T-cell (primary cell): ENCODE data around the gene TRPC4. TPM values are rescaled to one million over a fixed set of nuclear protein-coding genes. Genes with fewer than 3 reads are reported as not detected.

ENCODE experiments used
- ATAC-seq, 4 experiments: fragments of 200-7000 bp in 3 of 4; fragments of 150-1000 bp in 1 of 4; cut with Tn5 transposase; replicated peaks in 1 of 4; 1 replicate in 3 of 4; 2 replicates in 1 of 4; pipeline ENCODE4 v1.10.0; 2021; ENCODE audit warnings: moderate library complexity in 3 of 4, mild to moderate bottlenecking in 2 of 4, moderate number of reproducible peaks in 1 of 4
- CTCF ChIA-PET, 2 donors: fragments of 300-600 bp; sonication (Branson Sonifier 250); formaldehyde crosslinking; loops; one replicate each; lab custom pipeline; 2022; ENCODE audit warnings: antibody characterized with exemption in 2 of 2; lab: Charles Lee
- POLR2A ChIA-PET, 2 donors: fragments of 300-600 bp; sonication (Branson Sonifier 250); formaldehyde crosslinking; loops; one replicate each; lab custom pipeline; 2022; ENCODE audit warnings: antibody characterized with exemption in 2 of 2; lab: Charles Lee
- DNase-seq, 35 experiments: peaks; one replicate each; pipeline versions ENCODE4 v3.0.0 to v3.0.0-alpha.2; 2013 to 2023
- H3K27ac ChIP-seq: one replicate; pipeline ENCODE4 v1.5.1; 2013; ENCODE audit warnings: low read length
- H3K27me3 ChIP-seq, 2 experiments: replicated peaks in 1 of 2; 1 replicate in 1 of 2; 2 replicates in 1 of 2; pipeline versions ENCODE4 v1.6.1 to v1.7.0; 2013; ENCODE audit warnings: low read length in 1 of 2, mixed read lengths in 1 of 2; ENCODE audit not compliant: control insufficient read depth in 2 of 2, insufficient read depth in 2 of 2; ENCODE audit errors: extremely low read depth in 1 of 2
- H3K36me3 ChIP-seq, 2 donors: 1 replicate in 1 of 2; 2 replicates in 1 of 2; pipeline versions ENCODE4 v1.6.1 to v1.7.0; 2013; ENCODE audit warnings: low read length in 1 of 2; ENCODE audit not compliant: control insufficient read depth in 2 of 2, insufficient read depth in 1 of 2; ENCODE audit errors: extremely low read depth in 1 of 2
- H3K4me1 ChIP-seq, 2 experiments: 1 replicate in 1 of 2; 2 replicates in 1 of 2; pipeline versions ENCODE4 v1.6.1 to v1.7.0; 2013; ENCODE audit warnings: low read length in 2 of 2, mixed read lengths in 1 of 2; ENCODE audit not compliant: insufficient read depth in 2 of 2, control insufficient read depth in 1 of 2; ENCODE audit errors: extremely low read depth in 1 of 2
- H3K4me3 ChIP-seq, 2 donors: 1 replicate in 1 of 2; 2 replicates in 1 of 2; pipeline versions ENCODE4 v1.5.1 to v1.7.0; 2013; ENCODE audit warnings: mild to moderate bottlenecking in 2 of 2, low read length in 1 of 2, moderate library complexity in 1 of 2; ENCODE audit not compliant: control insufficient read depth in 1 of 2; ENCODE audit errors: extremely low read depth in 1 of 2
- H3K9me3 ChIP-seq: 2 replicates; pipeline ENCODE4 v1.7.0; 2013
- H3K27ac Mint-ChIP-seq, 2 donors: one replicate each; pipeline ENCODE4 v1.8.0; 2020 to 2021; ENCODE audit warnings: mild to moderate bottlenecking in 2 of 2, mixed read lengths in 2 of 2
- H3K27me3 Mint-ChIP-seq, 2 donors: one replicate each; pipeline ENCODE4 v1.8.0; 2021 to 2022; ENCODE audit warnings: mixed read lengths in 2 of 2
- H3K36me3 Mint-ChIP-seq: one replicate; pipeline ENCODE4 v1.8.0; 2021; ENCODE audit warnings: mixed read lengths
- H3K4me1 Mint-ChIP-seq, 3 donors: one replicate each; pipeline ENCODE4 v1.8.0; 2020 to 2022; ENCODE audit warnings: mixed read lengths in 3 of 3, mild to moderate bottlenecking in 1 of 3
- H3K4me3 Mint-ChIP-seq, 3 donors: one replicate each; pipeline ENCODE4 v1.8.0; 2020 to 2022; ENCODE audit warnings: mild to moderate bottlenecking in 3 of 3, mixed read lengths in 3 of 3, moderate library complexity in 3 of 3
- H3K9me3 Mint-ChIP-seq, 3 donors: one replicate each; pipeline ENCODE4 v1.8.0; 2020 to 2022; ENCODE audit warnings: mixed read lengths in 3 of 3
- WGBS: methylation state at CpG from one replicate; pipeline ENCODE4 v1.1.5; 2013; ENCODE audit warnings: missing lambda C conversion rate; ENCODE audit not compliant: insufficient coverage; 5-methylcytosine and 5-hydroxymethylcytosine counted together
- total RNA-seq, 35 experiments: library from RNA in 6 of 35; stranded (reverse) in 6 of 35; fragments of 120-200 nt in 1 of 35; gene quantifications; one replicate each; pipeline versions ENCODE4 v1.2.1 to v1.2.4 and lab custom pipeline; 2013 to 2026

TRPC4 gene
- total RNA-seq, 5 donors from 2014 or later (not counting 1 experiment from before 2014, with no cell fraction given): not detected

- Mint-ChIP-seq H3K27ac (no peak overlapping the region), H3K4me1 (no peaks in the 10 kb centered on the region), H3K27me3 (no peaks in the 10 kb centered on the region), H3K36me3 (no peaks in the 10 kb centered on the region), H3K9me3 (peaks cover 3 to 13% (median 5%) of the 10 kb centered on the region in 3 donors), H3K4me3 (no peak overlapping the region)
- DNase-seq (no peak), ATAC-seq (no peak)
- Histone ChIP-seq H3K4me1 (no peaks in the 10 kb centered on the region), H3K4me3 (no peak overlapping the region), H3K27ac (no peak overlapping the region), H3K27me3 (no peaks in the 10 kb centered on the region), H3K9me3 (no peaks in the 10 kb centered on the region), H3K36me3 (no peaks in the 10 kb centered on the region)
- CTCF ChIA-PET: no interaction called here
- 63% methylated on average over 3 of the region's 4 CpGs for WGBS
- POLR2A ChIA-PET: no interaction called here
Measured at GRCh38 chr13:37701972-37702371, 167.6 kb downstream of the TRPC4 start.

- no peaks in the 10 kb centered on the region for H3K4me1 Mint-ChIP-seq
- CTCF ChIA-PET: no interaction called here
- Histone ChIP-seq H3K27me3 (no peaks in the 10 kb centered on the region), H3K4me1 (no peaks in the 10 kb centered on the region), H3K4me3 (no peak overlapping the region), H3K9me3 (no peaks in the 10 kb centered on the region), H3K27ac (no peak overlapping the region), H3K36me3 (no peaks in the 10 kb centered on the region)
- POLR2A ChIA-PET: no interaction called here
- ATAC-seq (no peak), DNase-seq (no peak)
- no peak overlapping the region for H3K27ac Mint-ChIP-seq
- H3K36me3 Mint-ChIP-seq: no peaks in the 10 kb centered on the region
- H3K4me3 Mint-ChIP-seq: no peak overlapping the region
- WGBS: 0% methylated on average over 1 of the region's 4 CpGs
- peaks cover 3 to 15% (median 5%) of the 10 kb centered on the region in 3 donors for H3K9me3 Mint-ChIP-seq
- H3K27me3 Mint-ChIP-seq: no peaks in the 10 kb centered on the region
Measured at GRCh38 chr13:37701306-37701705, 168.3 kb downstream of the TRPC4 start.

GRCh38 chr13:37700887-37701286, 168.7 kb downstream of the TRPC4 start:
- Histone ChIP-seq H3K9me3 (no peaks in the 10 kb centered on the region), H3K4me1 (no peaks in the 10 kb centered on the region), H3K36me3 (no peaks in the 10 kb centered on the region), H3K4me3 (no peak overlapping the region), H3K27me3 (no peaks in the 10 kb centered on the region), H3K27ac (no peak overlapping the region)
- CTCF ChIA-PET: no interaction called here
- Mint-ChIP-seq H3K4me3 (no peak overlapping the region), H3K27me3 (no peaks in the 10 kb centered on the region), H3K36me3 (no peaks in the 10 kb centered on the region), H3K27ac (no peak overlapping the region), H3K4me1 (no peaks in the 10 kb centered on the region), H3K9me3 (peaks cover 3 to 15% (median 4%) of the 10 kb centered on the region in 3 donors)
- DNase-seq (no peak), ATAC-seq (no peak)
- no CpG with 5 or more reads among the region's 2 CpGs for WGBS
- POLR2A ChIA-PET: no interaction called here

- no peak for ATAC-seq
- Histone ChIP-seq H3K27ac (no peak overlapping the region), H3K4me3 (no peak overlapping the region), H3K4me1 (no peaks in the 10 kb centered on the region), H3K9me3 (no peaks in the 10 kb centered on the region), H3K36me3 (no peaks in the 10 kb centered on the region), H3K27me3 (no peaks in the 10 kb centered on the region)
- H3K4me3 Mint-ChIP-seq: no peak overlapping the region
- WGBS: 67% methylated on average over 1 of the region's 3 CpGs
- POLR2A ChIA-PET: no interaction called here
- H3K27me3 Mint-ChIP-seq: no peaks in the 10 kb centered on the region
- H3K27ac Mint-ChIP-seq: no peak overlapping the region
- CTCF ChIA-PET: no interaction called here
- no peak for DNase-seq
- H3K9me3 Mint-ChIP-seq: peaks cover 0 to 11% (median 2%) of the 10 kb centered on the region in 3 donors
- no peaks in the 10 kb centered on the region for H3K4me1 Mint-ChIP-seq
- H3K36me3 Mint-ChIP-seq: no peaks in the 10 kb centered on the region
Measured at GRCh38 chr13:37695200-37695599, 174.4 kb downstream of the TRPC4 start.

- Mint-ChIP-seq H3K4me1 (no peaks in the 10 kb centered on the region), H3K27me3 (no peaks in the 10 kb centered on the region), H3K9me3 (peaks cover 0 to 3% (median 2%) of the 10 kb centered on the region in 3 donors), H3K4me3 (no peak overlapping the region), H3K27ac (no peak overlapping the region), H3K36me3 (no peaks in the 10 kb centered on the region)
- H3K4me3 ChIP-seq: no peak overlapping the region
- H3K9me3 ChIP-seq: no peaks in the 10 kb centered on the region
- ChIA-PET CTCF (no interaction called here), POLR2A (no interaction called here)
- no peaks in the 10 kb centered on the region for H3K36me3 ChIP-seq
- DNase-seq (no peak), ATAC-seq (no peak)
- H3K4me1 ChIP-seq: no peaks in the 10 kb centered on the region
- WGBS: no CpG with 5 or more reads among the region's 5 CpGs
- no peak overlapping the region for H3K27ac ChIP-seq
- no peaks in the 10 kb centered on the region for H3K27me3 ChIP-seq
Measured at GRCh38 chr13:37690361-37690760, 179.2 kb downstream of the TRPC4 start.

GRCh38 chr13:37686501-37686900, 183.1 kb downstream of the TRPC4 start:
- ChIA-PET POLR2A (no interaction called here), CTCF (no interaction called here)
- Histone ChIP-seq H3K27ac (no peak overlapping the region), H3K4me3 (no peak overlapping the region), H3K27me3 (no peaks in the 10 kb centered on the region), H3K36me3 (no peaks in the 10 kb centered on the region), H3K9me3 (no peaks in the 10 kb centered on the region), H3K4me1 (no peaks in the 10 kb centered on the region)
- no CpG with 5 or more reads among the region's 2 CpGs for WGBS
- no peaks in the 10 kb centered on the region for H3K4me1 Mint-ChIP-seq
- ATAC-seq (no peak), DNase-seq (no peak)
- no peaks in the 10 kb centered on the region for H3K36me3 Mint-ChIP-seq
- H3K27me3 Mint-ChIP-seq: no peaks in the 10 kb centered on the region
- no peak overlapping the region for H3K4me3 Mint-ChIP-seq
- H3K9me3 Mint-ChIP-seq: peaks cover 0 to 3% (median 2%) of the 10 kb centered on the region in 3 donors
- H3K27ac Mint-ChIP-seq: no peak overlapping the region

GRCh38 chr13:37685206-37685605, 184.4 kb downstream of the TRPC4 start:
- CTCF ChIA-PET: no interaction called here
- Mint-ChIP-seq H3K27ac (no peak overlapping the region), H3K27me3 (no peaks in the 10 kb centered on the region), H3K4me1 (no peaks in the 10 kb centered on the region), H3K36me3 (no peaks in the 10 kb centered on the region), H3K4me3 (no peak overlapping the region), H3K9me3 (peaks cover 0 to 3% (median 2%) of the 10 kb centered on the region in 3 donors)
- Histone ChIP-seq H3K27me3 (no peaks in the 10 kb centered on the region), H3K4me3 (no peak overlapping the region), H3K4me1 (no peaks in the 10 kb centered on the region), H3K9me3 (no peaks in the 10 kb centered on the region), H3K27ac (no peak overlapping the region), H3K36me3 (no peaks in the 10 kb centered on the region)
- 100% methylated on average over 1 of the region's 5 CpGs for WGBS
- ATAC-seq: no peak
- POLR2A ChIA-PET: no interaction called here
- DNase-seq: no peak
